ENCODE measurements around the gene STK39. TPM values are rescaled to one million over a fixed set of nuclear protein-coding genes. Genes with fewer than 3 reads are reported as not detected.
A peak's percentile ranks its signal among the peaks of the same experiment; 100 is the strongest.

The STK39 gene
- total RNA-seq, 1 donor from 2014 or later, result 31.9 TPM

GRCh38 chr2:168165985-168166901, 81.2 kb downstream of the STK39 start:
- TF ChIP-seq, protein P1, sequence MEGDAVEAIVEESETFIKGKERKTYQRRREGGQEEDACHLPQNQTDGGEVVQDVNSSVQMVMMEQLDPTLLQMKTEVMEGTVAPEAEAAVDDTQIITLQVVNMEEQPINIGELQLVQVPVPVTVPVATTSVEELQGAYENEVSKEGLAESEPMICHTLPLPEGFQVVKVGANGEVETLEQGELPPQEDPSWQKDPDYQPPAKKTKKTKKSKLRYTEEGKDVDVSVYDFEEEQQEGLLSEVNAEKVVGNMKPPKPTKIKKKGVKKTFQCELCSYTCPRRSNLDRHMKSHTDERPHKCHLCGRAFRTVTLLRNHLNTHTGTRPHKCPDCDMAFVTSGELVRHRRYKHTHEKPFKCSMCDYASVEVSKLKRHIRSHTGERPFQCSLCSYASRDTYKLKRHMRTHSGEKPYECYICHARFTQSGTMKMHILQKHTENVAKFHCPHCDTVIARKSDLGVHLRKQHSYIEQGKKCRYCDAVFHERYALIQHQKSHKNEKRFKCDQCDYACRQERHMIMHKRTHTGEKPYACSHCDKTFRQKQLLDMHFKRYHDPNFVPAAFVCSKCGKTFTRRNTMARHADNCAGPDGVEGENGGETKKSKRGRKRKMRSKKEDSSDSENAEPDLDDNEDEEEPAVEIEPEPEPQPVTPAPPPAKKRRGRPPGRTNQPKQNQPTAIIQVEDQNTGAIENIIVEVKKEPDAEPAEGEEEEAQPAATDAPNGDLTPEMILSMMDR (IDR thresholded peaks at IDR 0.05), result no peak
- Mint-ChIP-seq H3K4me1 (ENCODE audit: low read depth) (peaks cover 50% of the 10 kb centered on the region), H3K9me3 (ENCODE audit: low read depth) (no peaks in the 10 kb centered on the region), H3K36me3 (ENCODE audit: low read depth) (peaks cover 18% of the 10 kb centered on the region), H3K27ac (ENCODE audit: unreplicated experiment) (no peak overlapping the region), H3K27me3 (ENCODE audit: low read depth) (no peaks in the 10 kb centered on the region), H3K4me3 (ENCODE audit: unreplicated experiment) (no peak overlapping the region)
- no peak for DNase-seq (ENCODE audit: low spot score)

DNA sequence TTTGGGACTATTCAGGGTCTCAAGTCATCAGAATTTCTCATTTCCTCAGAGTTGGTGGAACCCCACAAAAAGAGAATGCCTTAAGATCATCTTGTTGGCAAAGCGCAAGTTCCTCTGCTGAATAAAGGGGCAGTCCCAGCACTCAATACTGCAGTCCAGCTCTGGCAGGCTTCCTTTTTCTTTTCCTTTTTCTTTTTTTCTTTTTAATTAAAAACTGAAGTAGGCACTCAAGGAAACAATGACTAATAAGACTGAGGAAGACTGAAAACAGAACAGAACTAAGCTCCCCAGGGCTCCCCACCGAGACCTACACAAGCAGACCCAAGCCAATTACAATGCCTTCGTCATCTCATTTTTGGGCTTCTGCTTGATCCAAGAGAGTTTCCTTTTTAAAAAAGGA, 82.0 kb downstream of the STK39 start:
- Mint-ChIP-seq H3K36me3 (ENCODE audit: low read depth) (peaks cover 18% of the 10 kb centered on the region), H3K4me1 (ENCODE audit: low read depth) (peaks cover 47% of the 10 kb centered on the region)

DNA sequence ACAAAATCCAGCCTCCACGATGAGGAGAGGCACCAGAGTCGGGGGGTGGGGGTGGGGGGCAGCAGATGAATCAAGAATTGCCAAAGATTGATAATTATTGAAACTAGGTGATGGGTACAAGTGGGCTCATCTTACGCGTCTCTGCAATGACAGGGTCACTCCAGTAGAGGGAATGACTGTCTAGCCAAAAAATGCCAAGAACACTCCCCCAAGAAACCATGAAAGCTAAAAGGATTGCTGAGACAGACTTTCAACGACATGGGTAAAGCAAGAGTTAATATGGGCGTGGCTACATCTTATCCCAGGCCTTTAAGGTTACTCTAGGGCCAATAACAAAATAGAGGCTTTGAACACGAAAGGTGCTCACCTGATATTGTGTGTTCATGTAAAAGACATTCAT, 86.5 kb downstream of the STK39 start:
- Mint-ChIP-seq H3K4me3 (ENCODE audit: unreplicated experiment) (no peak overlapping the region), H3K9me3 (ENCODE audit: low read depth) (no peaks in the 10 kb centered on the region), H3K27me3 (ENCODE audit: low read depth) (no peaks in the 10 kb centered on the region), H3K4me1 (ENCODE audit: low read depth) (peaks cover 39% of the 10 kb centered on the region), H3K36me3 (ENCODE audit: low read depth) (peaks cover 17% of the 10 kb centered on the region), H3K27ac (ENCODE audit: unreplicated experiment) (no peak overlapping the region)
- TF ChIP-seq, protein P1 (IDR thresholded peaks at IDR 0.05), result peak; percentile 28
- DNase-seq (ENCODE audit: low spot score), result no peak

More for the DNA sequence above, 82.0 kb downstream of the STK39 start:
- no peak overlapping the region for H3K27ac Mint-ChIP-seq (ENCODE audit: unreplicated experiment)
- no peak overlapping the region for H3K4me3 Mint-ChIP-seq (ENCODE audit: unreplicated experiment)
- H3K27me3 Mint-ChIP-seq (ENCODE audit: low read depth), result no peaks in the 10 kb centered on the region
- DNase-seq (ENCODE audit: low spot score), result no peak
- TF ChIP-seq, protein P1 (IDR thresholded peaks at IDR 0.05), result no peak
- no peaks in the 10 kb centered on the region for H3K9me3 Mint-ChIP-seq (ENCODE audit: low read depth)

GRCh38 chr2:168159754-168160585, 87.4 kb downstream of the STK39 start:
- DNase-seq (ENCODE audit: low spot score), result no peak
- TF ChIP-seq, protein P1 (IDR thresholded peaks at IDR 0.05), result no peak
- no peaks in the 10 kb centered on the region for H3K9me3 Mint-ChIP-seq (ENCODE audit: low read depth)
- H3K27ac Mint-ChIP-seq (ENCODE audit: unreplicated experiment), result peak overlapping the region; percentile 22
- H3K36me3 Mint-ChIP-seq (ENCODE audit: low read depth), result peaks cover 17% of the 10 kb centered on the region
- peaks cover 40% of the 10 kb centered on the region for H3K4me1 Mint-ChIP-seq (ENCODE audit: low read depth)
- no peak overlapping the region for H3K4me3 Mint-ChIP-seq (ENCODE audit: unreplicated experiment)
- no peaks in the 10 kb centered on the region for H3K27me3 Mint-ChIP-seq (ENCODE audit: low read depth)

DNA sequence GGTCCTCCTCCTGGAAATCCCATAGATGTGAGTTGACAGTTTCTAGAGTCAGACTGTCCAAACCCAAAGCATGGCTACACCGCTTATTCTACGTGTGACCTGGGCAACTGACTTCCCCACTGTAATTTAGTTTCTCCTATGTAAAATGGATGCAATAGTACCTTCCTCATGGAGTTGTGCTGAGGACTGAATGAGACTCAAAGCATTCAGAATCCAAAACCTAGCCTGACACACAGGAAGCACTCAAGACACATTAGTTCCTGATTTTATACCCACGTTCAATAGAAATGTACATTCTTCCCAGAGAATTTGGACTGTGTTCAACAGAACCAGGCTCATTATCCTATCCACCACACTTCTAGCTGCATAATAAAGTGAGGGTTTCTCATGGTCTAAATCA, 88.8 kb downstream of the STK39 start:
- Mint-ChIP-seq H3K36me3 (ENCODE audit: low read depth) (peaks cover 16% of the 10 kb centered on the region), H3K27me3 (ENCODE audit: low read depth) (no peaks in the 10 kb centered on the region), H3K4me1 (ENCODE audit: low read depth) (peaks cover 45% of the 10 kb centered on the region), H3K27ac (ENCODE audit: unreplicated experiment) (peak overlapping the region; percentile 2), H3K4me3 (ENCODE audit: unreplicated experiment) (no peak overlapping the region), H3K9me3 (ENCODE audit: low read depth) (no peaks in the 10 kb centered on the region)
- no peak for DNase-seq (ENCODE audit: low spot score)
- TF ChIP-seq, protein P1 (IDR thresholded peaks at IDR 0.05), result no peak

Data from chondrocyte (in vitro differentiated cells).